Coronary artery (tissue), 2 donors: ENCODE results near the gene KIRREL3.

Source experiments
- DNase-seq: peaks from one replicate; pipeline ENCODE4 v3.0.0-alpha.2; 2017; ENCODE audit warnings: low spot score
- H3K27ac ChIP-seq, 2 donors: fragments of 200-600 bp; sonication (generic); one replicate each; pipeline ENCODE4 v1.5.1; 2016 to 2019
- H3K4me3 ChIP-seq: fragments of 200-600 bp; sonication (generic); 2 replicates; pipeline ENCODE4 v1.5.1; 2016; ENCODE audit warnings: mild to moderate bottlenecking, moderate library complexity
- CTCF ChIP-seq: fragments of 200-600 bp; sonication (generic); IDR thresholded peaks from one replicate; pipeline ENCODE4 v1.5.1; 2019; ENCODE audit warnings: antibody characterized with exemption

The KIRREL3 gene

DNA sequence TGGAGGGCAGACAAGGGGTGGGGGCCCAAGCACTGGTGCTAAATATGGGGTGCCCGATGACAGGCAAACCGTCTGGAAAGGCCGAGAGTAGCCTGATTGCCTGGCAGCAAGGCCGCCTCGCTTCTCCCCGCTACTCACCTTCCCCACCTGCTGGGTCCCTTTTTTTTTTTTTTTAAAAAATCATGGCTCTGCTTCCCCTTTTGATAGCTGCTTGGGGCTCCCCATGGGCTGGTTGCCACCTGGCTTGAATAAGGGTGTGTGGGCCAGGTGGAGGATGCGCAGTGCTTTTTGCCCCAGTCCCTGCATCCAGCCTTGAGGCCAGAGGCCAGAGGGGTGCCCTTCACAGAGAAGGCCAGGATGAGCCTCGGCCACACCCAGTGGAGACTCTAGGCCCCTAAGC lies 533.1 kb downstream of the KIRREL3 start:
- Histone ChIP-seq H3K27ac (no peak overlapping the region), H3K4me3 (no peak overlapping the region)
- no peak for DNase-seq
- no peak for TF ChIP-seq CTCF

GRCh38 chr11:126467046-126467370 lies 533.6 kb downstream of the KIRREL3 start:
- DNase-seq: no peak
- no peak for TF ChIP-seq CTCF
- no peak overlapping the region for H3K4me3 ChIP-seq
- H3K27ac ChIP-seq: no peak overlapping the region

GRCh38 chr11:126466236-126467045 lies 534.1 kb downstream of the KIRREL3 start:
- Histone ChIP-seq H3K4me3 (no peak overlapping the region), H3K27ac (no peak overlapping the region)
- TF ChIP-seq CTCF: no peak
- DNase-seq: no peak

DNA sequence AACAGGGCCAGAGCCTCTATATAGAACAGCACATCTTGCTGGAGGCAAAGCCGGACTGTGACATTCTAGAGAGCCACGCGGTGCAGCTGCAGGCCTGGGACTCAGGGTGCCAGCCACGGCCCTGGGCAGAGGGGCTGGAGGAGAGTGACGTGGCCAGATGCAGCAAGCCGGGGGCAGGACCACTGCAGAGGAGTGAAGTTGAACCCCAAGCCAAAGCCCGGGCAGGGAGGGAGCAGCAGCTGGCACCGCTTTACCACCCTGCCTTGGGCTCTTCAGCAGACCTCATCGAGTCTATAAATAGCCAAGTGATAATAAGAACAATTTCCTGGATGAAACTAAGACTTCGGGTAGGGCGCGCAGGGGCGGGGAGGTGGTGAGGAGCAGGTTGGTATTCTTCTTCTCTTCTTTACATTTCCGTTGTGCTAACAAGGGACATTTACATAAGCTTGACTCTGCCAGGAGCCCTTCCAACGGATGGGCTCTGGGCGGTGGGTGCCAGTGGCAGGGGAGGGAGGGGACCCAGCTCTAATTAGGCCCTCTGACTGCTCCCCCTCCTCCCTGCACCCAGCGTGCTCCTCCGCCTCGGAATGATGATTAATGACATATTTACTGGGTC lies 534.9 kb downstream of the KIRREL3 start:
- DNase-seq: no peak
- no peak for TF ChIP-seq CTCF
- no peak overlapping the region for H3K27ac ChIP-seq
- peak overlapping the region; percentile 28 for H3K4me3 ChIP-seq

DNA sequence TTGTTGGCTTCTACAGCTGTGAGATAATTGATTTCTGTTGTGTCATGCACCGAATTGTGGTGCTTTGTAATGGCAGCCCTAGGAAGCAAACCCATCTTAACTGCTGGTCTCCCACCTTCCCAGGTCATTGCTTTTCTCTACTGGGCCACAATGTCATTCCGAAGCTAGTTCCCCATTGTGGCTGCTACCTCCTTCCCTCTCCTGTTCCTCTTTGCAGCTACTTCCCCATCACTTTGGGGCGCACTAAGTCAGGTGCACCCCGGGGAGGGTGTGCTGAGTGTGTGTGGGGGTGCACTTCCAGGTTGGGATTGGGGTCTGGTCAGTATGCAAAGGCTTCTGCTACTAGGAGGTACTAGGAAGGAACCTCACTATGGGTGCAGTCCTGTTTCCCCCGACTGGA lies 535.8 kb downstream of the KIRREL3 start:
- no peak for DNase-seq
- Histone ChIP-seq H3K27ac (no peak overlapping the region), H3K4me3 (no peak overlapping the region)
- TF ChIP-seq CTCF: no peak

- Histone ChIP-seq H3K4me3 (no peak overlapping the region), H3K27ac (no peak overlapping the region)
- no peak for DNase-seq
- TF ChIP-seq CTCF: no peak
Measured at GRCh38 chr11:126462422-126462821, 538.1 kb downstream of the KIRREL3 start.

DNA sequence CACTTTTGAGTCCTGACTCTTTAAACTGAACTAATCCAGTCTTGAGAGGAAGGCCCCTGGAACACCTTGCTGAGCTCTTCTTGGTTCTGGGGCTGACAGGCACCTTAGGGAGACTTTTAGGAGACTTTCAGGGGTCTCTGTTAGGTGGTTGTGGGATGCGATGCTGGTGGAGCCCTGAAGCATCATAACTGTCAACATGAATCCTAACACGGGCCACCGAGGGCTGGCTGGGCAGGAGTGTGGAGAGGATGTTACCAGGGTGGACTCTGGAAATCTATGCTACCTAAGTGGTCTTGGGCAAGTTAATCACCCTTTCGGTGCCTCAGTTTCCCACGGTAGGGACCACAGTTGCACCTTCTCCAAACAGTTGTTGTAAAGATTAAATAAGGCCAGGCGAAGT lies 538.6 kb downstream of the KIRREL3 start:
- no peak for TF ChIP-seq CTCF
- no peak for DNase-seq
- H3K4me3 ChIP-seq: no peak overlapping the region
- H3K27ac ChIP-seq: no peak overlapping the region
